Mesendoderm (in vitro differentiated cells): ENCODE measurements around the gene ATPAF2.

Experiments used
- DNase-seq: peaks from one replicate; pipeline ENCODE4 v3.0.0; 2013
- H2AK5ac ChIP-seq: 2 replicates; pipeline ENCODE4 v1.6.1; 2013; ENCODE audit warnings: low read length, inconsistent platforms
- H2BK120ac ChIP-seq: 2 replicates; pipeline ENCODE4 v1.6.1; 2013; ENCODE audit warnings: low read depth, mild to moderate bottlenecking, low read length, moderate library complexity, mixed read lengths
- H2BK15ac ChIP-seq: replicated peaks from 2 replicates; pipeline ENCODE4 v1.6.1; 2013; ENCODE audit warnings: low read depth, mild to moderate bottlenecking, moderate library complexity
- H2BK5ac ChIP-seq: 2 replicates; pipeline ENCODE4 v1.6.1; 2013; ENCODE audit warnings: low read length, inconsistent platforms
- H3K18ac ChIP-seq: 2 replicates; pipeline ENCODE4 v1.6.1; 2013; ENCODE audit warnings: mild to moderate bottlenecking, low read length, mixed read lengths
- H3K23ac ChIP-seq: one replicate; pipeline ENCODE4 v1.6.1; 2013; ENCODE audit warnings: low read length
- H3K27ac ChIP-seq: 2 replicates; pipeline ENCODE4 v1.5.1; 2013; ENCODE audit warnings: low read depth, mild to moderate bottlenecking, inconsistent platforms, low read length, moderate library complexity
- H3K27me3 ChIP-seq: 2 replicates; pipeline ENCODE4 v1.6.1; 2013; ENCODE audit warnings: low read length, control low read depth, mild to moderate bottlenecking, inconsistent platforms; ENCODE audit not compliant: insufficient read depth, poor library complexity
- H3K36me3 ChIP-seq: 2 replicates; pipeline ENCODE4 v1.6.1; 2013; ENCODE audit warnings: low read length, inconsistent platforms; ENCODE audit not compliant: control insufficient read depth, insufficient read depth
- H3K4ac ChIP-seq: one replicate; pipeline ENCODE4 v1.6.1; 2013; ENCODE audit warnings: low read depth, mild to moderate bottlenecking, low read length, moderate library complexity
- H3K4me1 ChIP-seq: 2 replicates; pipeline ENCODE4 v1.6.1; 2013; ENCODE audit warnings: low read depth, low read length, inconsistent platforms; ENCODE audit not compliant: control insufficient read depth
- H3K4me2 ChIP-seq: 2 replicates; pipeline ENCODE4 v1.6.1; 2013; ENCODE audit warnings: low read length
- H3K4me3 ChIP-seq: 2 replicates; pipeline ENCODE4 v1.5.1; 2013; ENCODE audit warnings: mild to moderate bottlenecking, low read length
- H3K56ac ChIP-seq: one replicate; pipeline ENCODE4 v1.6.1; 2013; ENCODE audit warnings: low read length
- H3K79me1 ChIP-seq: 2 replicates; pipeline ENCODE4 v1.6.1; 2013; ENCODE audit warnings: low read length, inconsistent platforms
- H3K79me2 ChIP-seq: 2 replicates; pipeline ENCODE4 v1.6.1; 2013; ENCODE audit warnings: mild to moderate bottlenecking, low read length; ENCODE audit not compliant: control insufficient read depth, insufficient read depth
- H3K9ac ChIP-seq: 2 replicates; pipeline ENCODE4 v1.6.1; 2013; ENCODE audit warnings: low read length, inconsistent platforms
- H4K5ac ChIP-seq: one replicate; pipeline ENCODE4 v1.6.1; 2013; ENCODE audit warnings: low read length
- H4K8ac ChIP-seq: one replicate; pipeline ENCODE4 v1.6.1; 2013; ENCODE audit warnings: low read depth, mild to moderate bottlenecking, control low read depth, low read length, moderate library complexity
- WGBS: extraction: QIAGEN DNeasy Blood & Tissue Kit; methylation state at CpG from one replicate; pipeline ENCODE4 v1.1.7; 2013; ENCODE audit warnings: low lambda C conversion rate, missing lambda C conversion rate; ENCODE audit not compliant: insufficient coverage; ENCODE audit errors: extremely low coverage; 5-methylcytosine and 5-hydroxymethylcytosine counted together

The ATPAF2 gene

DNA sequence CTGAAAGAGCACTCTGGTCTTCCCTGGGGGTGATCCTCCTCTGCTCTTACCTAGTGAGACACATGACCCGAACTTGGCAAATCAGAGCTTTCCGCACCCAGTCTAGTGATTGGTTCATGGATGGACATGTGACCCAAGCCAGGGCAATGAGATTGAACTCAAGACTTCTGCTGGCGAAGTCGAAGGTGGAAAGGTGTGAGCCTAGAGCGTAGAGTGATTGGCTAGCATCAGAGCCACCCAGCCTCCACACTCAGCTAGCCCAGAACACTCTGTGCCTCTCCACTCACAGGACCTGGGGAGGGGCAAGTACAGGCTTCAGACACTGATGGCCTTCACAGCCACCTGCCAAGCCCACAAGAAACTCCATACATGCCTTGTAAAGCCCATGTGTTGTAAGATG lies 17.6 kb downstream of the ATPAF2 start:
- H3K36me3 ChIP-seq, result no peaks in the 10 kb centered on the region

DNA sequence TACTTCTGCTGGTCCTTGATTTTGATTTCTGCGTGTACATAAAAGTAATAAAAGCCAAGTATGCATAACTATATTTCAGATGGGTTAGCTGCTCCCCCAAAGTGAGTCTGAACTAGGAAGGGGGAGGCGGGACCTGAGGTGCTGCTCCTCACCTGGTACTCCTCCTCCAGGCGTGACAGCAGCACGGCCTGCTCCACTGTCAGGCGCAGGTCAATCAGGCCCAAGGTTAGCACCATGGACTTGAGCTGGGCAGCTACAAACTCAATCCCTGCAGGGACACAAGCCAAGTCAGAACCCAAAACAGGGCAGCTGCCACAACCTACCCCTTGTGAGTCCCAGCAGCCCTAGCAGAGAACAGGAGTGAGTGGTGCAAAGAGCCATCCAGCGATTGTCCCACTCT lies 18.0 kb downstream of the ATPAF2 start:
- no peak overlapping the region for H2BK5ac ChIP-seq
- H3K4me2 ChIP-seq, result no peak overlapping the region
- DNase-seq, result no peak
- no peak overlapping the region for H3K56ac ChIP-seq
- no peak overlapping the region for H2AK5ac ChIP-seq
- H3K79me2 ChIP-seq, result no peaks in the 10 kb centered on the region
- H3K4me1 ChIP-seq, result no peaks in the 10 kb centered on the region
- H3K9ac ChIP-seq, result no peak overlapping the region
- no peak overlapping the region for H2BK15ac ChIP-seq
- no CpG with 5 or more reads among the region's 6 CpGs for WGBS
- H4K5ac ChIP-seq, result no peak overlapping the region
- no peaks in the 10 kb centered on the region for H3K79me1 ChIP-seq
- no peak overlapping the region for H2BK120ac ChIP-seq
- H3K18ac ChIP-seq, result no peak overlapping the region
- no peak overlapping the region for H3K4ac ChIP-seq
- H3K23ac ChIP-seq, result no peak overlapping the region
- H3K27ac ChIP-seq, result no peak overlapping the region
- no peak overlapping the region for H3K4me3 ChIP-seq
- no peak overlapping the region for H4K8ac ChIP-seq
- H3K27me3 ChIP-seq, result no peaks in the 10 kb centered on the region
- no peaks in the 10 kb centered on the region for H3K36me3 ChIP-seq

More for the DNA sequence above, 17.6 kb downstream of the ATPAF2 start:
- Histone ChIP-seq H3K4ac (no peak overlapping the region), H3K4me1 (no peaks in the 10 kb centered on the region), H3K56ac (no peak overlapping the region), H3K18ac (no peak overlapping the region), H3K27me3 (no peaks in the 10 kb centered on the region), H2BK15ac (no peak overlapping the region), H3K79me1 (no peaks in the 10 kb centered on the region), H3K79me2 (no peaks in the 10 kb centered on the region), H2AK5ac (no peak overlapping the region), H4K5ac (no peak overlapping the region), H3K27ac (no peak overlapping the region), H4K8ac (no peak overlapping the region), H3K23ac (no peak overlapping the region), H3K4me2 (no peak overlapping the region), H2BK120ac (no peak overlapping the region), H3K9ac (no peak overlapping the region), H2BK5ac (no peak overlapping the region), H3K4me3 (no peak overlapping the region)
- DNase-seq, result peak; percentile 32
- no CpG with 5 or more reads among the region's 5 CpGs for WGBS

DNA sequence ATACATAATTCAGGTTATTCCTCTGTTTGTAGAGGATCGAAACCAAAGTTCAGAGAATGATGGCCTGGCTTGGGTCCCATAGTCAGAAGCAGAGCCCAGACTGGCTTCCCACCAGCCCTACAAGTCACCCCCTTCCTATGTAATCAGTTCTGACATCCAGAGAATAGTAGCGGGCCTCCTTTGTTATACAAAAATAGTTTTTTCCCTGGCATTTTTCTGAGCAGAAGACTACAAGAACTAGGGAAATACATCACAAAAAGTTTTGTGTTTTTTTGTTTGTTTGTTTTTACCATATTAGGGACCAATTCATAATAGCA lies 19.2 kb downstream of the ATPAF2 start:
- no peaks in the 10 kb centered on the region for H3K79me2 ChIP-seq
- no peak overlapping the region for H2BK15ac ChIP-seq
- H3K56ac ChIP-seq, result no peak overlapping the region
- no peak overlapping the region for H3K23ac ChIP-seq
- H4K5ac ChIP-seq, result no peak overlapping the region
- H3K36me3 ChIP-seq, result no peaks in the 10 kb centered on the region
- no peak overlapping the region for H3K18ac ChIP-seq
- H3K4me1 ChIP-seq, result no peaks in the 10 kb centered on the region
- H3K4me3 ChIP-seq, result no peak overlapping the region
- no peaks in the 10 kb centered on the region for H3K79me1 ChIP-seq
- DNase-seq, result no peak
- H3K27ac ChIP-seq, result no peak overlapping the region
- H3K9ac ChIP-seq, result no peak overlapping the region
- H3K4ac ChIP-seq, result no peak overlapping the region
- H2AK5ac ChIP-seq, result no peak overlapping the region
- no peak overlapping the region for H4K8ac ChIP-seq
- no peak overlapping the region for H3K4me2 ChIP-seq
- WGBS, result no CpG with 5 or more reads among the region's 2 CpGs
- no peaks in the 10 kb centered on the region for H3K27me3 ChIP-seq
- no peak overlapping the region for H2BK120ac ChIP-seq
- no peak overlapping the region for H2BK5ac ChIP-seq

DNA sequence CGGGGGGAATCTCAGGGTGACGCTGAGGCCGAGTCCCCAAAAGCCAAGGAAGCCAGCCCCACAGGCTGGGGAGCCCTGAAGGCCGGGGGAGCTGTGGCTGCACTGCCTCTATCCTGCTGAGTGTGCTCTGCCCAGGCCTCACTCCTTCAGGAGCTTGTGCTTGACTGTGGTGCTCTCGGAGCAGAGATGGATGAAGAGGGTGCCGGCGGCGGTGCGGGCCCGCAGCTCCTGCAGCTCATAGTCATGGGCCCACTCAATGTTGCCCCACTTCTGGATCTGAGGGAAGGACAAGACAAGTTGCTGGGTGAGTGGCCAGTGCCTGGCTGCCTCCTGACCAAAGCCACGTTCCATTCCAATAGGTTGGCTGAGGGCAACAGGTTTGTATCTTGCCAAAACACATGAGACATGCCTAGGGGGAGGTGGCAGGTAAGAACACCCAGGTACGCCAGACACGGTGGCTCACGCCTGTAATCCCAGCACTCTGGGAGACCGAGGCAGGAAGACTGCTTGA lies 20.5 kb downstream of the ATPAF2 start:
- no peak overlapping the region for H2BK5ac ChIP-seq
- H3K4me2 ChIP-seq, result no peak overlapping the region
- no peaks in the 10 kb centered on the region for H3K4me1 ChIP-seq
- H3K4ac ChIP-seq, result no peak overlapping the region
- H3K18ac ChIP-seq, result no peak overlapping the region
- no peak overlapping the region for H3K27ac ChIP-seq
- H3K27me3 ChIP-seq, result no peaks in the 10 kb centered on the region
- no peaks in the 10 kb centered on the region for H3K79me2 ChIP-seq
- H3K4me3 ChIP-seq, result no peak overlapping the region
- WGBS, result no CpG with 5 or more reads among the region's 15 CpGs
- no peak overlapping the region for H4K8ac ChIP-seq
- no peak overlapping the region for H4K5ac ChIP-seq
- no peak for DNase-seq
- no peak overlapping the region for H2AK5ac ChIP-seq
- no peak overlapping the region for H3K23ac ChIP-seq
- H3K56ac ChIP-seq, result no peak overlapping the region
- H3K36me3 ChIP-seq, result no peaks in the 10 kb centered on the region
- no peaks in the 10 kb centered on the region for H3K79me1 ChIP-seq
- no peak overlapping the region for H3K9ac ChIP-seq
- no peak overlapping the region for H2BK120ac ChIP-seq
- H2BK15ac ChIP-seq, result no peak overlapping the region

DNA sequence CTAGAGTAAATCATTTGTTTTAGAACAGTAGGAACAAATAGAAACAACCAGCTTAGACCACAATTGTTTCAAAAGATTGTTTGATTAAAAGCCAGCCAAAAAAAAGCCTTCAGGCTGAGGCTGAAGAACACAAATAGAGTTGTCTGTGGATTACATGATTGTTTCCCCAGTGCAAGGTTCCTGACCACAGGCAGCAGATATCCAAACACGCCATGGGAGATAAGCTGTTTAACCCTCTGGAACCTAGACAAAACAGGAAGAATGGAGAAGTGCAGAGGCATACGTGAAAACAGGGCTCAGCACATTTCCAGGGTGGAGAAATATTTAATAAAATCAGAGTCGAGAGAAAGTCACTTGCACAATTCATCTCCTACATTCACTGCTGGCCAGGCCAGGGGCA lies 21.0 kb downstream of the ATPAF2 start:
- Histone ChIP-seq H2BK15ac (no peak overlapping the region), H3K23ac (no peak overlapping the region), H2BK5ac (no peak overlapping the region), H3K79me2 (no peaks in the 10 kb centered on the region), H4K5ac (no peak overlapping the region), H3K18ac (no peak overlapping the region), H3K56ac (no peak overlapping the region), H3K79me1 (no peaks in the 10 kb centered on the region), H3K4me1 (no peaks in the 10 kb centered on the region), H4K8ac (no peak overlapping the region), H2AK5ac (no peak overlapping the region), H3K4me2 (no peak overlapping the region), H3K4ac (no peak overlapping the region), H3K9ac (no peak overlapping the region), H3K27me3 (no peaks in the 10 kb centered on the region), H3K27ac (no peak overlapping the region), H3K36me3 (no peaks in the 10 kb centered on the region), H2BK120ac (no peak overlapping the region), H3K4me3 (no peak overlapping the region)
- no peak for DNase-seq
- no CpG with 5 or more reads among the region's 3 CpGs for WGBS

DNA sequence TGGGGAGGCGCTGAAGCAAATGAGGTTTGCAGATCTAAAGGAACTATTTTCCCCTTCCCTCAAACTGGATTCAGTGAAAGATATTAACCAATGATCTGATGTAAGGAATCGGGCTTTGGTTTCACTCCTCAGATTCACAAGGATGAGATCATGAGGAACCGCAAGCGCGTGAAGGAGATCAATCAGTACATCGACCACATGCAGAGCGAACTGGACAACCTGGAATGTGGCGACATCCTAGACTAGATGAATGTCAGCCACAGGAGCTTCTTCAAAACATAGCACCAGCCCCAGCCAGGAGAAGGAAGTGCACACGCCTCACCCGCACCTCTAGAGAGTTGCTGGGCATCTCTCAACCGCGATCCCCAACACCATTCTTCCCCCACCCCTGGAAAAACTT lies 22.5 kb downstream of the ATPAF2 start:
- Histone ChIP-seq H3K4ac (no peak overlapping the region), H3K27ac (no peak overlapping the region), H3K9ac (no peak overlapping the region), H2BK5ac (no peak overlapping the region), H3K18ac (no peak overlapping the region), H2AK5ac (no peak overlapping the region), H3K27me3 (no peaks in the 10 kb centered on the region), H3K4me1 (no peaks in the 10 kb centered on the region), H3K4me2 (no peak overlapping the region), H2BK15ac (no peak overlapping the region), H3K79me1 (no peaks in the 10 kb centered on the region), H4K8ac (no peak overlapping the region), H2BK120ac (no peak overlapping the region), H3K56ac (no peak overlapping the region), H3K36me3 (no peaks in the 10 kb centered on the region), H3K4me3 (no peak overlapping the region), H3K79me2 (no peaks in the 10 kb centered on the region), H4K5ac (no peak overlapping the region), H3K23ac (no peak overlapping the region)
- WGBS, result no CpG with 5 or more reads among the region's 12 CpGs
- DNase-seq, result no peak
